Choroid plexus epithelial cell (primary cell): ENCODE measurements around the gene RABGEF1.
A peak's percentile ranks its signal among the peaks of the same experiment; 100 is the strongest.
"Not testable (repeated sequence)": the region's sequence is repeated elsewhere in the genome, so short reads cannot be mapped to it uniquely, and the experiment has no call there.

Source experiments
- DNase-seq: peaks from one replicate; pipeline ENCODE4 v3.0.0-alpha.2; 2010; ENCODE audit warnings: low read depth
- H3K4me3 ChIP-seq: 2 replicates; pipeline ENCODE4 v1.5.1; 2011; ENCODE audit warnings: low read depth, mild to moderate bottlenecking, control low read depth, low read length, moderate library complexity
- TF ChIP-seq, protein P1 (sequence below): conservative IDR thresholded peaks from 2 replicates; pipeline ENCODE4 v1.5.1; 2011; ENCODE audit warnings: low read depth, mild to moderate bottlenecking, control low read depth, inconsistent platforms, low read length, moderate library complexity

The RABGEF1 gene

DNA sequence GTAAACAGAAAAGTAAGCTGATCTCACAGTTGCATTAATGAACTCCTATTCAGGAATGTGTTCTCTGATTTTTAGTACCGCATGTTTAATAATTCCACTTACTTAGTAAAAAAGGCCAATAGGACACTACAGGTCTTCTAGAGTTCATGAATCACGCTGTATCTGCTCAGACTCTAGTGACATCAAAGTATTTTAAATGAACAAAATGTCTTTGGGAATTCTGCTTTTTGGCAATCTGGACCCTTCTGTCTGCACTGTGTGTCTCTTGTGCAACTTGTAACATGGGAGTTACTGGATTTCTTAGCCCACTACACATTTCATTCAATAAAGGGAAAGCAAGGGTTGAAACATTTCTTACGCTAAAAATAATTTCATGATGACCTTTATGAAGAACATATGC is 50.2 kb downstream of the RABGEF1 start:
- no peak for DNase-seq
- TF ChIP-seq, protein P1, sequence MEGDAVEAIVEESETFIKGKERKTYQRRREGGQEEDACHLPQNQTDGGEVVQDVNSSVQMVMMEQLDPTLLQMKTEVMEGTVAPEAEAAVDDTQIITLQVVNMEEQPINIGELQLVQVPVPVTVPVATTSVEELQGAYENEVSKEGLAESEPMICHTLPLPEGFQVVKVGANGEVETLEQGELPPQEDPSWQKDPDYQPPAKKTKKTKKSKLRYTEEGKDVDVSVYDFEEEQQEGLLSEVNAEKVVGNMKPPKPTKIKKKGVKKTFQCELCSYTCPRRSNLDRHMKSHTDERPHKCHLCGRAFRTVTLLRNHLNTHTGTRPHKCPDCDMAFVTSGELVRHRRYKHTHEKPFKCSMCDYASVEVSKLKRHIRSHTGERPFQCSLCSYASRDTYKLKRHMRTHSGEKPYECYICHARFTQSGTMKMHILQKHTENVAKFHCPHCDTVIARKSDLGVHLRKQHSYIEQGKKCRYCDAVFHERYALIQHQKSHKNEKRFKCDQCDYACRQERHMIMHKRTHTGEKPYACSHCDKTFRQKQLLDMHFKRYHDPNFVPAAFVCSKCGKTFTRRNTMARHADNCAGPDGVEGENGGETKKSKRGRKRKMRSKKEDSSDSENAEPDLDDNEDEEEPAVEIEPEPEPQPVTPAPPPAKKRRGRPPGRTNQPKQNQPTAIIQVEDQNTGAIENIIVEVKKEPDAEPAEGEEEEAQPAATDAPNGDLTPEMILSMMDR = no peak
- no peak overlapping the region for H3K4me3 ChIP-seq

DNA sequence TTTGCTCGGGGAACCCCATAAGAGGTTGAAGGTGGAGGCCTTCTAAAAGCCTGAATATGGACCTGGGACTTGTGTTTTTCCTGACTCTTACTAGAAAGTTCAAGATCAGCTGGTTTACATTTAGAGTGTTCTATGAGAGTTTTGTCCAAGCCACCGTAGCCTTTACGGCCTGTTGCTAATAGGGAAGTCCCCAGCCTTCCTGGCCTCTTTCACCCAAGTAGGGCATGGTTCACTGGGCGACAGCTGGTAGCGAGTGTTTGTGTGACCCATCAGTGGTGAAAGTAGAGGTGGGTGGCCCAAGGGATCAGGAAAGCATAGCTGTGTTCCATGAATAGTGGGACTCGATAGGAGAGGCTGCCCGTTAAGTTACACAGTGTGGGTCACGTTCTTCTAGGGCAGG is 60.1 kb downstream of the RABGEF1 start:
- TF ChIP-seq, protein P1 = no peak
- no peak for DNase-seq
- no peak overlapping the region for H3K4me3 ChIP-seq

DNA sequence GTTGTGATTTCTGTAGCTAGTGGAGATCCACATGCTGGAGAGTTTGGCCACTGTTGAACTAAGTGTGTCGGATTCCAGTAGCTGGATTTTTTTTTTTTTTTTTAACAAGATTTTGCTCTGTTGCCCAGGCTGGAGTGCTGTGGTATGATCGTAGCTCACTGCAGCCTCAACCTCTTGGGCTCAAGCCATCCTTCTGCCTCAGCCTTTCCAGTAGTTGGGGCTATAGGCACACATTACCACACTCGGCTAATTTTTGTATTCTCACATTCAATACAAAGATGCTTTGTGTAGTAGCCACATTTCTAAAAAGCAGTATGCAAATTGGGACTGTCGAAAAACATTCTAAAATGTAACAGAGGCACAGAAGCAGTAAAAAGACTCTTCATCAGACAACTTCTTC is 63.5 kb downstream of the RABGEF1 start:
- H3K4me3 ChIP-seq = no peak overlapping the region
- peak; percentile 17 for DNase-seq
- TF ChIP-seq, protein P1 = peak; percentile 18

DNA sequence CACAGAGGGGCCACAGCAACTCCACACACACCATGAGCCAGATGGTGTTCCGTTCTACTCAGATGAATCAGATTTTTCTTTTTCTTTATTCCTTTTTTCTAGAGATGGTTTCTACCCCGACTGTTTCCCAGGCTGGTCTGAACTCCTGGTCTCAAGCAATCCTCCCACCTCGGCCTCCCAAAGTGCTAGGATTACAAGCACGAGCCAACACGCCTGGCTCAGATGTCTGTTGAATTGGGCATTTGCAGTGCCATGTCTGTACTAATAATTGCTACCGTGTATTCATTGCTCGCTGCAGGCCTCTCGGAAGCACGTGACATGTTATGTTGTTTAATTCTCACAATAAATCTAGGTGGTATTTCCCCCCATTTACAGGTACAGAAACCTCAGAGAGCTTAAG is 67.2 kb downstream of the RABGEF1 start:
- TF ChIP-seq, protein P1 = no peak
- DNase-seq = no peak
- no peak overlapping the region for H3K4me3 ChIP-seq

DNA sequence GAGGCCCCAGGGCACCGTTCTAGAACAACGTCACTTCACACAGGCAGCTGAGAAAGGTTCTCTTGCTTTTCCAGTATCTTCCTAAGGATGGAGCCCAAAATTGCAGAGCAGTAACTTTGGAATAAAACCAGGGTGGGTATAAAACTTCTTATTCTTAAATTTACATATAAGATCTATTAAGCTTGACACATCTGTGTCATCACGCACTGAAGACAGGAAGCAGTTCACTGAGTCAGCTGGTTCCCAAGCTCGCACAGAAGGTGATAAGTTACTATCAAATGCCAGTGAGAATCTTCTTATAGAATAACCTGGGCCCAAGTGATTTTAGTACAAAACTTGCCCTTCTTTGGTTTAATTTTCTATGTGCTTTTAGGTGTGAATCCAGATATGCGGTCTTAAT is 70.2 kb downstream of the RABGEF1 start:
- no peak overlapping the region for H3K4me3 ChIP-seq
- TF ChIP-seq, protein P1 = no peak

DNA sequence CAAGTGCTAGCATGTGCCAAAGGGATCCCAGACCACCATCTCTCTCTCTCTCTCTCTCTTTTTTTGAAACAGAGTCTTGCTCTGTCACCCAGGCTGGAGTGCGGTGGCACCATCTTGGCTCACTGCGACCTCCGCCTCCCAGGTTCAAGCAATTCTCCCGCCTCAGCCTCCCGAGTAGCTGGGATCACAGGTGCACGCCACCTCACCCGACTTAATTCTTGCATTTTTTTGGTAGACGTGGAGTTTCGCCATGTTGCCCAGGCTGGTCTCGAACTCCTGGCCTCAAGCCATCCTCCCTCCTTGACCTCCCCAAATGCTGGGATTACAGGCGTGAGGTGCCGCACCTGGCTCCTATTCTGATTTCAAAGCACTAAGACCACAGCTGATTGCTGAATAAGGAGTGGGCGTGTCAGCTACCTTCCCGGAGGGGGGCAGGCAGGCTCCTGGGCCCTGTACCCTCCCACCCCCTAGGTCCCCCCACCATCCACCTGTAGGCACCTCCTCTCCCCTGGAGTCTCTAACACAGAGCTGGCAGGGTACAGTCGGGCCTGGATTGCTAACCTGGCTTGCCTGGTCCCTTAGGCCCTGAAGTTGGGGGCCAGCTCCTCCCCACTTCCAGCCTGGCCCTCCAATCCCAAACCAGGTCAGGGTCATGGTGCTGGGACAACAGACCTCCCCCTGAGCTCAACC is 74.8 kb downstream of the RABGEF1 start:
- not testable (repeated sequence) for DNase-seq, H3K4me3 ChIP-seq

More for the DNA sequence above, 70.2 kb downstream of the RABGEF1 start:
- DNase-seq = no peak

DNA sequence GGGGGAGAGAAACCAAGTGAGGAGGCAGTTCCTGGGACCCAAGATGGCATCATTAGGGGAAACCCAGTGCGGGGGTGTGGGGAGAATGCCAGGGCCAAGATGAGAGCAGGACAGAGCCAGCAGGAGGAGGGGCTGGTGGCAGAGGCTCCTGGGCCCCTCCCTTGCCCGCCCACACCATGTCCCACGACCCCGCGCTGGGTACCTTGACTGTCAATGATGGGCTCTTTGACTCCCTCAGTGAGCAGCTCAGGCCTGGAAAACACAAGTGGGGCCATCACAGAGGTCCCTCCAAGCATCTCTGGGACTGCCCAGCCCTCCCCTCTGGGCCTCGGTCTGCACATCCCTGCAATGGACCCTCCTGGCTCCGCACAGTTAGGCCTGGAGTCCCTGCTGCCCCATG is 75.4 kb downstream of the RABGEF1 start:
- TF ChIP-seq, protein P1 = no peak
- H3K4me3 ChIP-seq = no peak overlapping the region
- DNase-seq = no peak

DNA sequence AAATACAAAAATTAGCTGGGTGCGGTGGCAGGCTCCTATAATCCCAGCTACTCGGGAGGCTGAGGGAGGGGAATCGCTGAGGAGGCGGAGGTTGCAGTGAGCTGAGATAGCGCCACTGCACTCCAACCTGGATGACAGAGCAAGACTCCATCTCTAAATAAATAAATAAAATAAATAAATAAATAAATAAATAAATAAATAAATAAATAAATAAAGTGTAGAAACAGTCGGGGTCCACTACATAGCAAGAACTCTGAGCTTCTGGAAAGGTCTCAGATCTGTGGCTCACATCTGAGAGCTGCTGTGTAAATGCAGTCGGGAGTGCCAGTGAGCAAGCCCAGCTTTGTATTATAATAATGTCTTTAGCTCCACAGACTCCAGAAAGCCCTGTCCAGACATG is 76.1 kb downstream of the RABGEF1 start:
- H3K4me3 ChIP-seq, DNase-seq: not testable (repeated sequence)

DNA sequence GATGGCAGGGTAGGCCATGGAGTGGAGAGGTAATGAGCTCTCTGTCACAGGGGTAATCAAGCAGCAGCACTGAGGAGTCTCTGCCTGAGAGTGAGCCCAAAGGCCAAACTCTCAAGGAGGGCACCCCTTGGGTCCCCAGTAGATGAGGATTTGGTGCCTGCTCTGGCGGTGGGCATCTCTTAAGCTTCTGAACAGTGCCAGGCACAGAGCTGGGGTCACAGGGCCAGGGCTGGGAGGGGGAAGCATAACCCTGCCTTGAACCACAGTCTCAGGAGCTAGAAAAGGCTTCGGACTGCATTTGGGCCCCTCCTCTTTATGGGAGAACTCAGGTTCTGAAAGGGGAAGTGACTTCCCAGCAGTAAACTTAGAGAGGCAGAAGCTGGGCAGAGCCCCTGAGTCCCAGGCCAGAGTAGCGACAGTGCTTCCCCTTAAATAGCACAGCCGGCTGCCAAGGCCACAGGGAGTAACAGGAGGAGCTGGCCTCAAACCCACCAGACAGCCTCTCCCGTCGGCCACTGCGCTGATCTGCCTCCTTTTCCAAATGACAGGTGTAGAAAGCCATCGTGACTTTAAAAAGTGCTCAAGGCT is 76.8 kb downstream of the RABGEF1 start:
- DNase-seq = not testable (repeated sequence)

DNA sequence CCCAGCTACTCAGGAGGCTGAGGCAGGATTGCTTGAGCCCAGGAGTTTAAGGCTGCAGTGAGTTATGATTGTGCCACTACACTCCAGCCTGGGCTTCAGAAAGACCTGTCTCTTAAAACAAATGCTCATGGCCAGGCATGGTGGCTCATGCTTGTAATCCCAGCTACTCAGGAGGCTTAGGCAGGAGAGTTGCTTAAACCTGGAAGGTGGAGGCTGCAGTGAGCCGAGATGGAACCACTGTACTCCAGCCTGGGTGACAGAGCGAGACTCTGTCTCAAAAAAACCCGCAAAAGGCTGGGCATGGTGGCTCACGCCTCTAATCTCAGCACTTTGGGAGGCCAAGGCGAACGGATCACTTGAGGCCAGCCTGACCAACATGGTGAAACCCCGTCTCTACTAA is 77.4 kb downstream of the RABGEF1 start:
- not testable (repeated sequence) for H3K4me3 ChIP-seq, DNase-seq

More for the DNA sequence above, 76.8 kb downstream of the RABGEF1 start:
- not testable (repeated sequence) for H3K4me3 ChIP-seq
